Measurements from ENCODE around the gene ZNF135.

DNA sequence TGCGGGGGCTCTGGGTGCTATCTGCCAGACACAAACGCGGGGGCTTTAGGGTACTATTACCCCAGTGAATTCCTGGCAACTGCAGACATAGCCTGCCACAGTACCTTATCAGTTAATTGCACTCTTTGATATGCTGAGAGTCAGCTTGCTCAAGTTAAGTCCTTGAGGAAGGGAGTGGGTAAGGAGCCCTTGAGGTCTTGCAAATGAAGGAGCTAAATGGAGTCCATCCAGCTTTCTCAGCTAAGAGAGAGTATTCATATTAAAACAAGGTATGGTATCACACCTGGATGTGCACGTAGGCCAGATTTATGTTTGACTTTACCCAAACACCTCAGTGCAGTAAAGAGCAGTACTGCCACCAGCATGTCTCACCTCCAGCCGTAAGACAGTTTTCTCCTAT lies 44.9 kb upstream of the ZNF135 start:
- TF ChIP-seq CTCF (IDR thresholded peaks at IDR 0.05) (no peak), POLR2A (IDR thresholded peaks at IDR 0.05) (no peak)

Measured in right lobe of liver (tissue), 4 donors.